ENCODE data around the gene TBC1D16.

TBC1D16 gene

GRCh38 chr17:80071116-80071841 is 35.6 kb upstream of the TBC1D16 start:
- TF ChIP-seq CTCF (IDR thresholded peaks at IDR 0.05): no peak

- TF ChIP-seq CTCF (IDR thresholded peaks at IDR 0.05): no peak
Observed at GRCh38 chr17:80070375-80071115, 34.9 kb upstream of the TBC1D16 start.

GRCh38 chr17:80068301-80069222 is 32.9 kb upstream of the TBC1D16 start:
- no peak for TF ChIP-seq CTCF (IDR thresholded peaks at IDR 0.05)

- no peak for TF ChIP-seq CTCF (IDR thresholded peaks at IDR 0.05)
Observed at GRCh38 chr17:80067393-80067986, 31.8 kb upstream of the TBC1D16 start.

- TF ChIP-seq CTCF (IDR thresholded peaks at IDR 0.05): no peak
Observed at GRCh38 chr17:80065478-80066170, 30.0 kb upstream of the TBC1D16 start.

GRCh38 chr17:80064696-80065095 is 29.0 kb upstream of the TBC1D16 start:
- no peak for TF ChIP-seq CTCF (IDR thresholded peaks at IDR 0.05)
